ENCODE results near the gene SYK.

DNA sequence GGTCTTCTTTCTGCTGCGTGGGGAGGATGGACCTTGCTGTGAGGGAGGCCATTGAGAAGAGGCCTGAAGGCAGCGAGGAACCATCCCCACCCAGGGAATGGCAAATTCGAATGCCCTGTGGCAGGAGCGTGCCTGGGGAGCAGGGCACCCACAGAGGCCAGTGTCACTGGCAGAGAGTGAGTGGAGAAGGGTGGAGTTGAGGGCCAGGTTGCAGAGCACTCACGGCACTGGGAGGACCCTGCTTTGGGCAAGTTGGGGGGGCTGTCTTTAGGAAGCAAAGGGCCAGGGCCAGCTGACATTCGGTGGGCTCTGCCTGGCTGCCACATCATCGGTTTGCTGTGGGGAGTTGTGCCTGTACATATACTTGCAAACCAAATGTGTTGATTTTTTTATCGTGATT lies 47.2 kb downstream of the SYK start:
- TF ChIP-seq, protein P1, sequence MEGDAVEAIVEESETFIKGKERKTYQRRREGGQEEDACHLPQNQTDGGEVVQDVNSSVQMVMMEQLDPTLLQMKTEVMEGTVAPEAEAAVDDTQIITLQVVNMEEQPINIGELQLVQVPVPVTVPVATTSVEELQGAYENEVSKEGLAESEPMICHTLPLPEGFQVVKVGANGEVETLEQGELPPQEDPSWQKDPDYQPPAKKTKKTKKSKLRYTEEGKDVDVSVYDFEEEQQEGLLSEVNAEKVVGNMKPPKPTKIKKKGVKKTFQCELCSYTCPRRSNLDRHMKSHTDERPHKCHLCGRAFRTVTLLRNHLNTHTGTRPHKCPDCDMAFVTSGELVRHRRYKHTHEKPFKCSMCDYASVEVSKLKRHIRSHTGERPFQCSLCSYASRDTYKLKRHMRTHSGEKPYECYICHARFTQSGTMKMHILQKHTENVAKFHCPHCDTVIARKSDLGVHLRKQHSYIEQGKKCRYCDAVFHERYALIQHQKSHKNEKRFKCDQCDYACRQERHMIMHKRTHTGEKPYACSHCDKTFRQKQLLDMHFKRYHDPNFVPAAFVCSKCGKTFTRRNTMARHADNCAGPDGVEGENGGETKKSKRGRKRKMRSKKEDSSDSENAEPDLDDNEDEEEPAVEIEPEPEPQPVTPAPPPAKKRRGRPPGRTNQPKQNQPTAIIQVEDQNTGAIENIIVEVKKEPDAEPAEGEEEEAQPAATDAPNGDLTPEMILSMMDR (IDR thresholded peaks at IDR 0.05), result no peak
- no peak for TF ChIP-seq POLR2A (IDR thresholded peaks at IDR 0.05)
